ENCODE measurements around the gene TPM4. TPM values are rescaled to one million over a fixed set of nuclear protein-coding genes. Genes with fewer than 3 reads are reported as not detected.

The TPM4 gene
- total RNA-seq, 1 donor from 2014 or later: 357 TPM

GRCh38 chr19:16060294-16060693 is 16.0 kb upstream of the TPM4 start:
- Mint-ChIP-seq H3K9me3 (peaks cover 9% of the 10 kb centered on the region), H3K27ac (ENCODE audit: unreplicated experiment) (no peak overlapping the region), H3K4me1 (peaks cover 5% of the 10 kb centered on the region), H3K4me3 (no peak overlapping the region), H3K36me3 (ENCODE audit: low read depth) (no peaks in the 10 kb centered on the region), H3K27me3 (ENCODE audit: low read depth) (peaks cover 14% of the 10 kb centered on the region)
- TF ChIP-seq CTCF (conservative IDR thresholded peaks at IDR 0.05): no peak
- DNase-seq (ENCODE audit: low read depth, low spot score): no peak

GRCh38 chr19:16061943-16062342 is 14.4 kb upstream of the TPM4 start:
- Mint-ChIP-seq H3K9me3 (peaks cover 9% of the 10 kb centered on the region), H3K4me3 (no peak overlapping the region)
- TF ChIP-seq CTCF (conservative IDR thresholded peaks at IDR 0.05): no peak

GRCh38 chr19:16062789-16063188 is 13.5 kb upstream of the TPM4 start:
- TF ChIP-seq CTCF (conservative IDR thresholded peaks at IDR 0.05): peak; percentile 80

More at GRCh38 chr19:16061943-16062342, 14.4 kb upstream of the TPM4 start:
- H3K27ac Mint-ChIP-seq (ENCODE audit: unreplicated experiment): peak overlapping the region; percentile 22
- H3K27me3 Mint-ChIP-seq (ENCODE audit: low read depth): peaks cover 5% of the 10 kb centered on the region
- DNase-seq (ENCODE audit: low read depth, low spot score): no peak
- no peaks in the 10 kb centered on the region for H3K36me3 Mint-ChIP-seq (ENCODE audit: low read depth)
- peaks cover 16% of the 10 kb centered on the region for H3K4me1 Mint-ChIP-seq

GRCh38 chr19:16064209-16064889 is 11.9 kb upstream of the TPM4 start:
- no peak overlapping the region for H3K4me3 Mint-ChIP-seq
- peaks cover 9% of the 10 kb centered on the region for H3K9me3 Mint-ChIP-seq
- H3K36me3 Mint-ChIP-seq (ENCODE audit: low read depth): no peaks in the 10 kb centered on the region
- no peak for DNase-seq (ENCODE audit: low read depth, low spot score)
- H3K4me1 Mint-ChIP-seq: peaks cover 16% of the 10 kb centered on the region
- H3K27me3 Mint-ChIP-seq (ENCODE audit: low read depth): no peaks in the 10 kb centered on the region
- no peak for TF ChIP-seq CTCF (conservative IDR thresholded peaks at IDR 0.05)
- peak overlapping the region; percentile 69 for H3K27ac Mint-ChIP-seq (ENCODE audit: unreplicated experiment)

More at GRCh38 chr19:16062789-16063188, 13.5 kb upstream of the TPM4 start:
- Mint-ChIP-seq H3K9me3 (peaks cover 9% of the 10 kb centered on the region), H3K27ac (ENCODE audit: unreplicated experiment) (no peak overlapping the region), H3K4me3 (no peak overlapping the region), H3K27me3 (ENCODE audit: low read depth) (peaks cover 3% of the 10 kb centered on the region), H3K4me1 (peaks cover 16% of the 10 kb centered on the region), H3K36me3 (ENCODE audit: low read depth) (no peaks in the 10 kb centered on the region)
- peak; percentile 66 for DNase-seq (ENCODE audit: low read depth, low spot score)

GRCh38 chr19:16066611-16067104 is 9.6 kb upstream of the TPM4 start:
- H3K27me3 Mint-ChIP-seq (ENCODE audit: low read depth): no peaks in the 10 kb centered on the region
- peak overlapping the region; percentile 35 for H3K27ac Mint-ChIP-seq (ENCODE audit: unreplicated experiment)
- no peaks in the 10 kb centered on the region for H3K36me3 Mint-ChIP-seq (ENCODE audit: low read depth)
- peak; percentile 38 for TF ChIP-seq CTCF (conservative IDR thresholded peaks at IDR 0.05)
- no peak for DNase-seq (ENCODE audit: low read depth, low spot score)
- H3K4me1 Mint-ChIP-seq: peaks cover 16% of the 10 kb centered on the region
- H3K9me3 Mint-ChIP-seq: peaks cover 9% of the 10 kb centered on the region
- peak overlapping the region; percentile 13 for H3K4me3 Mint-ChIP-seq

Measured in neural crest cell (in vitro differentiated cells).